GM12878 (cell line): ENCODE results near the gene COL5A1. TPM values are rescaled to one million over a fixed set of nuclear protein-coding genes. Genes with fewer than 3 reads are reported as not detected.

Experiments used
- ATAC-seq: fragments of 200-7000 bp; cut with Tn5 transposase; 3 replicates; pipeline ENCODE4 v1.9.1; 2020; ENCODE audit warnings: mild to moderate bottlenecking, moderate library complexity
- BruUV-seq: library from RNA; stranded (reverse); fragments of 400-500 nt; replicated peaks from 2 replicates; lab custom pipeline; 2021; lab: Mats Ljungman, UMichigan
- CTCF ChIA-PET: fragments of 300-600 bp; sonication (Branson Sonifier 250); formaldehyde crosslinking; extraction: SDS; loops from one replicate; lab custom pipeline; 2021; ENCODE audit warnings: inconsistent platforms; lab: Yijun Ruan, JAX
- POLR2A ChIA-PET: fragments of 350-600 bp; formaldehyde crosslinking; extraction: SDS; loops from one replicate; lab custom pipeline; 2021; ENCODE audit warnings: inconsistent platforms; lab: Charles Lee
- RAD21 ChIA-PET: fragments of 300-600 bp; sonication (Branson Sonifier 250); formaldehyde crosslinking; loops from one replicate; lab custom pipeline; 2023; ENCODE audit warnings: antibody characterized with exemption; ENCODE audit not compliant: unreplicated experiment; lab: Charles Lee
- SMC1A ChIA-PET: fragments of 300-600 bp; sonication (Branson Sonifier 250); formaldehyde crosslinking; loops from one replicate; lab custom pipeline; 2023; ENCODE audit not compliant: unreplicated experiment, uncharacterized antibody; lab: Charles Lee
- DNase-seq: peaks from one replicate; pipeline ENCODE4 v3.0.0-alpha.2; 2011; ENCODE audit warnings: low read depth, low spot score
- FAIRE-seq: peaks from 3 replicates; lab custom pipeline; 2011; peaks lifted over from hg19 to GRCh38; lab: Jason Lieb, UNC
- H2AFZ ChIP-seq: 2 replicates; pipeline ENCODE4 v1.6.0; 2011; ENCODE audit warnings: low read depth, low read length, control low read depth; ENCODE audit not compliant: control insufficient read depth
- H3K27ac ChIP-seq: 2 replicates; pipeline ENCODE4 v1.5.1; 2011; ENCODE audit warnings: control low read depth; ENCODE audit not compliant: control insufficient read depth, insufficient read depth
- H3K27me3 ChIP-seq, 2 experiments: replicated peaks in 1 of 2; 2 replicates each; pipeline versions ENCODE4 v1.6.0 to v1.6.1; 2011; ENCODE audit warnings: low read length in 1 of 2; ENCODE audit not compliant: control insufficient read depth in 2 of 2, insufficient read depth in 2 of 2
- H3K36me3 ChIP-seq, 2 experiments: 2 replicates each; pipeline ENCODE4 v1.5.1; 2011; ENCODE audit warnings: low read length in 1 of 2; ENCODE audit not compliant: control insufficient read depth in 2 of 2, insufficient read depth in 2 of 2
- H3K4me1 ChIP-seq: 2 replicates; pipeline ENCODE4 v1.6.1; 2011; ENCODE audit warnings: mild to moderate bottlenecking, low read length, moderate library complexity, mixed read lengths; ENCODE audit not compliant: control insufficient read depth, insufficient read depth
- H3K4me2 ChIP-seq: 2 replicates; pipeline ENCODE4 v1.6.0; 2011; ENCODE audit warnings: control low read depth; ENCODE audit not compliant: control insufficient read depth, insufficient read depth
- H3K4me3 ChIP-seq: fragments of 200-600 bp; sonication (generic); 2 replicates; pipeline ENCODE4 v1.5.1; 2016
- H3K79me2 ChIP-seq: 2 replicates; pipeline ENCODE4 v1.6.0; 2011; ENCODE audit warnings: low read length; ENCODE audit not compliant: control insufficient read depth, insufficient read depth
- H3K9ac ChIP-seq: 2 replicates; pipeline ENCODE4 v1.8.0; 2011; ENCODE audit warnings: low read length, control low read depth, mixed read lengths; ENCODE audit not compliant: control insufficient read depth, insufficient read depth
- H3K9me3 ChIP-seq: replicated peaks from 3 replicates; pipeline ENCODE4 v1.5.1; 2011; ENCODE audit warnings: mild to moderate bottlenecking, low read length; ENCODE audit not compliant: control insufficient read depth, insufficient read depth
- H4K20me1 ChIP-seq: 2 replicates; pipeline ENCODE4 v1.6.0; 2011; ENCODE audit not compliant: control insufficient read depth, insufficient read depth
- CHD2 ChIP-seq: IDR thresholded peaks from 2 replicates; pipeline ENCODE4 v1.6.1; 2011; ENCODE audit warnings: low read depth, low read length, improper control_type of control experiment, borderline replicate concordance
- CHD4 ChIP-seq: fragments of 200-600 bp; sonication (generic); IDR thresholded peaks from 2 replicates; pipeline ENCODE4 v1.6.1; 2016; ENCODE audit warnings: mild to moderate bottlenecking
- E2F8 ChIP-seq: fragments of 450-650 bp; IDR thresholded peaks from 2 replicates; pipeline ENCODE4 v1.6.1; 2018; ENCODE audit warnings: mild to moderate bottlenecking, low read depth, moderate library complexity; ENCODE audit not compliant: partially characterized antibody
- NR2C2 ChIP-seq: IDR thresholded peaks from 2 replicates; pipeline ENCODE4 v1.6.1; 2011; ENCODE audit warnings: borderline replicate concordance, low read depth; ENCODE audit not compliant: control insufficient read depth, insufficient read length
- NR2F1 ChIP-seq: fragments of 450-650 bp; conservative IDR thresholded peaks from 2 replicates; pipeline ENCODE4 v1.6.1; 2017; ENCODE audit warnings: mild to moderate bottlenecking
- PML ChIP-seq: IDR thresholded peaks from 2 replicates; pipeline ENCODE4 v1.6.1; 2012; ENCODE audit warnings: low read length, inconsistent platforms
- RBBP5 ChIP-seq: fragments of 200-600 bp; sonication (generic); conservative IDR thresholded peaks from 2 replicates; pipeline ENCODE4 v1.6.1; 2016
- RCOR1 ChIP-seq: conservative IDR thresholded peaks from 2 replicates; pipeline ENCODE4 v1.6.1; 2012; ENCODE audit warnings: low read depth, low read length, improper control_type of control experiment
- STAT1 ChIP-seq: fragments of 450-650 bp; conservative IDR thresholded peaks from 2 replicates; pipeline ENCODE4 v1.6.1; 2014; ENCODE audit warnings: antibody characterized with exemption, mild to moderate bottlenecking
- ZBTB33 ChIP-seq: fragments of 450-650 bp; IDR thresholded peaks from 2 replicates; pipeline ENCODE4 v1.6.1; 2017; ENCODE audit warnings: mild to moderate bottlenecking
- WGBS: methylation state at CpG from one replicate; pipeline ENCODE4 v1.1.6; 2016; ENCODE audit warnings: low lambda C conversion rate; ENCODE audit not compliant: insufficient replicate concordance, insufficient coverage; ENCODE audit errors: missing lambda C conversion rate; 5-methylcytosine and 5-hydroxymethylcytosine counted together
- in situ Hi-C: fragments of 300-500 bp; cut with MboI; formaldehyde crosslinking; loops from 9 replicates; pipeline ENCODE4 v1.14.3; 2018; ENCODE audit warnings: mixed read lengths
- intact Hi-C: fragments of 100-400 bp; cut with micrococcal nuclease; formaldehyde crosslinking; loops from one replicate; pipeline ENCODE4 v1.14.2; 2022; ENCODE audit not compliant: unreplicated experiment
- polyA plus RNA-seq, 11 experiments: library from polyadenylated mRNA; depleted of rRNA in 4 of 11; unstranded in 6 of 11; stranded (reverse) in 5 of 11; fragments of >200 nt; fragmentation: Nextera tagmentation in 4 of 11; fragmentation: Illumina TruSeq in 1 of 11; extraction: Ambion mirVana in 4 of 11; extraction: Trizol in 1 of 11; gene quantifications; 1 replicate in 1 of 11; 2 replicates in 10 of 11; pipeline versions ENCODE4 v1.2.1 to v1.2.3, GENCODE V29; 2011 to 2016; ENCODE audit warnings: inconsistent platforms in 2 of 11, missing spikeins in 2 of 11, low read depth in 1 of 11
- total RNA-seq, 4 experiments: library from RNA; depleted of rRNA in 3 of 4; stranded (reverse); fragments of >200 nt in 3 of 4; fragmentation: Illumina TruSeq in 1 of 4; extraction: Trizol in 1 of 4; gene quantifications; 2 replicates each; pipeline versions ENCODE4 v1.2.1 to v1.2.3, GENCODE V29; 2013 to 2021

Gene COL5A1
- total and polyA plus RNA-seq, 10 of the 15 experiments (the other 5 are each of a cell fraction or from before 2014, with no cell fraction given) = under 0.01 to 0.15 (median 0.13) TPM; not detected in 4

GRCh38 chr9:134626069-134626423 lies 15.6 kb upstream of the COL5A1 start:
- no peak overlapping the region for H3K4me2 ChIP-seq
- POLR2A ChIA-PET = no interaction called here

More at GRCh38 chr9:134626069-134626423, 15.6 kb upstream of the COL5A1 start:
- no peak overlapping the region for H3K27ac ChIP-seq
- CTCF ChIA-PET = no interaction called here
- no peaks in the 10 kb centered on the region for H3K9me3 ChIP-seq
- TF ChIP-seq ZBTB33 (no peak), RBBP5 (no peak), NR2F1 (no peak), NR2C2 (no peak), RCOR1 (no peak), E2F8 (no peak), PML (no peak), CHD2 (no peak), STAT1 (no peak), CHD4 (no peak)
- no peak overlapping the region for H3K4me3 ChIP-seq
- no TSS peak for BruUV-seq
- intact Hi-C loops (no loop called here), in situ Hi-C loops (no loop called here)
- H4K20me1 ChIP-seq = no peaks in the 10 kb centered on the region
- DNase-seq (no peak), FAIRE-seq (no peak), ATAC-seq (no peak)
- RAD21 ChIA-PET = no interaction called here
- no peak overlapping the region for H3K9ac ChIP-seq
- peaks cover 0 to 2% of the 10 kb centered on the region in 2 experiments; a peak in 1 of 4 replicates for H3K27me3 ChIP-seq
- H3K4me1 ChIP-seq = no peaks in the 10 kb centered on the region
- H3K79me2 ChIP-seq = no peaks in the 10 kb centered on the region
- WGBS = 8% methylated on average over 7 of the region's 7 CpGs
- no peak overlapping the region for H2AFZ ChIP-seq
- H3K36me3 ChIP-seq = no peaks in the 10 kb centered on the region
- SMC1A ChIA-PET = no interaction called here
